ENCODE data around the gene LATS2. TPM values are rescaled to one million over a fixed set of nuclear protein-coding genes. Genes with fewer than 3 reads are reported as not detected.

Gene LATS2
- 29.8 TPM for total RNA-seq (ENCODE audit: unreplicated experiment)
- long read RNA-seq, partial matches to known transcripts, result 2 of 5 reads
- long read RNA-seq, other reads (novel, unspliced or antisense), result 3 of 5 reads

GRCh38 chr13:21061029-21061763 lies at the start of gene LATS2:
Gene LATS2, minus strand, starts transcription at chr13:21061586. Its CDS starts 15,560 bp downstream, at chr13:21046026.
- H3K4me3 Mint-ChIP-seq (ENCODE audit: unreplicated experiment), result peak within 1 kb of the TSS; percentile 91
- H3K9me3 Mint-ChIP-seq (ENCODE audit: unreplicated experiment), result no peaks in the 10 kb centered on the region
- DNase-seq (ENCODE audit: low spot score), result peak; percentile 97
- H3K27ac Mint-ChIP-seq (ENCODE audit: unreplicated experiment), result peak within 1 kb of the TSS; percentile 88
- peaks cover 5% of the 10 kb centered on the region for H3K36me3 Mint-ChIP-seq (ENCODE audit: low read depth, unreplicated experiment)
- TF ChIP-seq CTCF (IDR thresholded peaks at IDR 0.05; ENCODE audit: unreplicated experiment), result no peak
- H3K4me1 Mint-ChIP-seq (ENCODE audit: unreplicated experiment), result peaks cover 9% of the 10 kb centered on the region
- peaks cover 10% of the 10 kb centered on the region for H3K27me3 Mint-ChIP-seq (ENCODE audit: unreplicated experiment)

GRCh38 chr13:21109168-21109567 lies 47.8 kb upstream of the LATS2 start:
- DNase-seq (ENCODE audit: low spot score), result no peak
- H3K4me3 Mint-ChIP-seq (ENCODE audit: unreplicated experiment), result no peak overlapping the region
- H3K27me3 Mint-ChIP-seq (ENCODE audit: unreplicated experiment), result peaks cover 2% of the 10 kb centered on the region
- no peaks in the 10 kb centered on the region for H3K9me3 Mint-ChIP-seq (ENCODE audit: unreplicated experiment)
- H3K27ac Mint-ChIP-seq (ENCODE audit: unreplicated experiment), result no peak overlapping the region
- H3K4me1 Mint-ChIP-seq (ENCODE audit: unreplicated experiment), result no peaks in the 10 kb centered on the region
- no peaks in the 10 kb centered on the region for H3K36me3 Mint-ChIP-seq (ENCODE audit: low read depth, unreplicated experiment)
- TF ChIP-seq CTCF (IDR thresholded peaks at IDR 0.05; ENCODE audit: unreplicated experiment), result no peak

- no peak overlapping the region for H3K27ac Mint-ChIP-seq (ENCODE audit: unreplicated experiment)
- no peak for DNase-seq (ENCODE audit: low spot score)
- H3K4me1 Mint-ChIP-seq (ENCODE audit: unreplicated experiment), result no peaks in the 10 kb centered on the region
- H3K36me3 Mint-ChIP-seq (ENCODE audit: low read depth, unreplicated experiment), result no peaks in the 10 kb centered on the region
- no peak overlapping the region for H3K4me3 Mint-ChIP-seq (ENCODE audit: unreplicated experiment)
- H3K9me3 Mint-ChIP-seq (ENCODE audit: unreplicated experiment), result no peaks in the 10 kb centered on the region
- no peaks in the 10 kb centered on the region for H3K27me3 Mint-ChIP-seq (ENCODE audit: unreplicated experiment)
- TF ChIP-seq CTCF (IDR thresholded peaks at IDR 0.05; ENCODE audit: unreplicated experiment), result no peak
Measured at GRCh38 chr13:21106089-21106488, 44.7 kb upstream of the LATS2 start.

GRCh38 chr13:21104199-21105019 lies 43.0 kb upstream of the LATS2 start:
- no peaks in the 10 kb centered on the region for H3K9me3 Mint-ChIP-seq (ENCODE audit: unreplicated experiment)
- TF ChIP-seq CTCF (IDR thresholded peaks at IDR 0.05; ENCODE audit: unreplicated experiment), result no peak
- no peaks in the 10 kb centered on the region for H3K27me3 Mint-ChIP-seq (ENCODE audit: unreplicated experiment)
- H3K4me1 Mint-ChIP-seq (ENCODE audit: unreplicated experiment), result no peaks in the 10 kb centered on the region
- H3K4me3 Mint-ChIP-seq (ENCODE audit: unreplicated experiment), result no peak overlapping the region
- DNase-seq (ENCODE audit: low spot score), result no peak
- H3K27ac Mint-ChIP-seq (ENCODE audit: unreplicated experiment), result no peak overlapping the region
- H3K36me3 Mint-ChIP-seq (ENCODE audit: low read depth, unreplicated experiment), result no peaks in the 10 kb centered on the region
